ENCODE measurements around the gene CD46.

CD46 gene

DNA sequence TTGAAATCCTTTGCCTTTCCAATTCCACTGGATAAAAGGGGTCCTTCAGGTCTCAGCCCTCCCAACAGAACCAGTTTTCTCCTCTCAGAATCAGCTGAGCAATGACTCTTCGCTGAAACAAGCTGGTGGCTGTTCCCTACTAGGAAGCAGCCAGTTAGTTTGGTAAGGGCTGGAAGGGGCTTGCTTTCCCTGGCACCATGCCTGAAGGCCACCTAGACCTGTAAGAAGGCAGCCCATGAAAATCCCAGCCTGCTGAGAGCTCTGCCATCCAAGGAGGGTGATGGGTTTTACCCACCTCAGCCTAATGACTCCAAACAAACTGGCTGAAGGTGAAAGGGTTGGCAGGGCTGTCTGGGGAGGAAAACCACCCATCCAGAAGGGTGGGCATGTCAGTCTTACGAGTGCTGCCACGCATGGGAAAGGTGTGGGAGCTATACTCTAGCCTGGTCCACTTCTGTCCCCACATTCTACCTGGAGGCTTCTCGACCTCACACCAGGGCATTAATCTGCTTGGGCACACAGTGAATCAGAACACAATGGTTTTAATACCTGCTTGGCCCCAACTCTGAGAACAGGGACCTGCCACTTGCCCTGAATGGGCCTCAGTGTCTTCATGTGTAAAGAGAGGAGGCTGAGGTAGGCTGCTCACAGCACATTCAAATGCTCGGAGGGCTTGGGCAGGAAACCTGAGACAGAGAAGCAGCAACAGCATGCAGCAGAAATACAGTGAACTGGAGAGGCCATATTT lies 53.0 kb downstream of the CD46 start:
- no peak for DNase-seq (ENCODE audit: extremely low spot score)
- ChIA-PET POLR2A (no interaction called here), CTCF (interaction anchor here (1.2 to 2.8 kb wide), 6 partner anchors 8 to 109 kb away, joined by 3 to 28 read pairs (median 3); no protein-coding TSS in a partner anchor)
- no peak for TF ChIP-seq CTCF (IDR thresholded peaks at IDR 0.05; ENCODE audit: control extremely low read depth, extremely low read depth, low read depth, missing control alignments)

- POLR2A ChIA-PET = no interaction called here
- CTCF ChIA-PET = interaction anchor here (1.2 to 2.8 kb wide), 6 partner anchors 9 to 91 kb away, joined by 3 to 28 read pairs (median 4); no protein-coding TSS in a partner anchor
- DNase-seq (ENCODE audit: extremely low spot score) = no peak
- no peak for TF ChIP-seq CTCF (IDR thresholded peaks at IDR 0.05; ENCODE audit: control extremely low read depth, extremely low read depth, low read depth, missing control alignments)
Observed at GRCh38 chr1:207805841-207806421, 54.1 kb downstream of the CD46 start.

DNA sequence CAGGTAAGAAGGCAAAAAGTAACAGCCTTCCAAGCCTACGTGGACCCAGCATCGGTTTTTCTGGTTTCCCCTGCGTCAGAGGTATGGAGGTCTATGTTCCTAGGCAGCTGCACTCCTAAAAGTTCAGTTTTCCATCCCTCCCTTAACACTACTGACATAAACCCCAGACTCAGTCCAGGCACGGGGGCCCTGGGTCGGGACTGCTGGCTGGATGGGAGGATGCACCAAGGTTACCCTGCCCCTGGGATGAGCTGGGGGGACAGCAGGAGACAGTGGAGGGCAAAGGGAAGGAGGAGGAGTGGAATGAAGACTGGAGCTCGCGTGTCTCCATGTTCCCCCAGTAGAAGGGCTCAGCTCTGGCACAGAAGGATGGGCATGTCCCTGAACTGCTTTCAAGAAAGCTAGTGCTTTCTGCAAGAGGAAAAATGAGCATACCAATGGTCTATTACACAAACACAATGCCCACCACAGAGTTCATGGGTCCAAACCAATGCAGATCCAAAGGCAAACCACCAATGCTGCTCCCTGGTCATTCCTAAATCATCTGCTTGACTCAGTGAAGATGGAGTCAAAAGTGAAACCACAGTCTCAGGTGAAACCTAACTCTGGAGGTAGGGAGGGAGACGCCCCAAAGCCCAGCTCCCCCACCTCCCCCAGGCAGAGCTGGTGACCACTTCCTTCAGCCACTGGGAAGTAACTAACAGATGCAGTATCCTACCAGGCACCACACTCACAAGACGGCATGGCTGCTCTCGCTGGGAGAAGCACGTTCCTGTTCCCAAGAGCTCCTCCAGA lies 54.9 kb downstream of the CD46 start:
- DNase-seq (ENCODE audit: extremely low spot score) = no peak
- POLR2A ChIA-PET = interaction anchor here (0.6 to 1.4 kb wide), 3 partner anchors 14 to 17 kb away, joined by 3 to 4 read pairs (median 3); no protein-coding TSS in a partner anchor
- TF ChIP-seq CTCF (IDR thresholded peaks at IDR 0.05; ENCODE audit: control extremely low read depth, extremely low read depth, low read depth, missing control alignments) = no peak
- CTCF ChIA-PET = interaction anchor here (1.2 to 2.8 kb wide), 5 partner anchors 10 to 67 kb away, joined by 3 to 28 read pairs (median 4); no protein-coding TSS in a partner anchor

- CTCF ChIA-PET = interaction anchor here (1.4 to 2.8 kb wide), 3 partner anchors 10 to 17 kb away, joined by 3 to 28 read pairs (median 5); no protein-coding TSS in a partner anchor
- no peak for DNase-seq (ENCODE audit: extremely low spot score)
- no peak for TF ChIP-seq CTCF (IDR thresholded peaks at IDR 0.05; ENCODE audit: control extremely low read depth, extremely low read depth, low read depth, missing control alignments)
- POLR2A ChIA-PET = interaction anchor here (0.6 to 1.4 kb wide), 3 partner anchors 14 to 16 kb away, joined by 3 to 4 read pairs (median 3); no protein-coding TSS in a partner anchor
Observed at GRCh38 chr1:207807326-207807689, 55.5 kb downstream of the CD46 start.

DNA sequence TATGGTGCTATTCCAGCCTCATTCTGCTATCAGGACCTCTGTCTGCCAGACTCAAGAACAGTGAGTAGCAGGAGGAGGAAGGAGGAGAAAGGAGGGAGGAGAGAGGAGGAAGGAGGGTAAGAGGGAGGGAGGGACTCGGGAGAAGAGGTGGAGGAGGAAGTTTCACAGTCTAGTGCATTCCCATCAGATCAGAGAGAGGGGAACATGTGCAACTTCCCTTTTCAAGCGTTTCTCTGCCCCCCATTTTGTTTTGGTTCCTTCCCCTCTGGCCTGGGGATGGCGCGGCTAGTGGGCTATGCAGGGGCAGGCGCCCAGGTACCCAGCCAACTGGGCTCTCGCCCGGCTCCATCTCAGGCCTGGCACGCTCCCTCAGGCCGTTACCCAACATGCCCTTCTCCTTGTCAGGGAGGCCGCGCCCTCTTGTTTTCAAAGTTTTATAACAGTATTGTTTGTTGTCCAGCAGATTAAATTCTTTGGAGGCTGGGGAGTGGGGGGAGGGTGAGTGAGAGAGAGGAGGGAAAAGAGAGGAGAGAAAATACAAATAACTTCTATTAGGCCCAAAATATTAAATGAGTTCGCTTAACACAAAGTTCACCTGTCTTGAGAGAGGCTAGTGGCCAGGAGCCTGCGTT lies 56.0 kb downstream of the CD46 start:
- ChIA-PET POLR2A (interaction anchor here (0.9 to 1.4 kb wide), 2 partner anchors 13 to 15 kb away, joined by 3 to 4 read pairs; no protein-coding TSS in a partner anchor), CTCF (interaction anchor here (2.8 to 6.7 kb wide), 2 partner anchors 11 kb away, joined by 28 to 41 read pairs; no protein-coding TSS in a partner anchor)
- no peak for DNase-seq (ENCODE audit: extremely low spot score)
- no peak for TF ChIP-seq CTCF (IDR thresholded peaks at IDR 0.05; ENCODE audit: control extremely low read depth, extremely low read depth, low read depth, missing control alignments)

Measured in GM10248 (cell line).